HG02870 (cell line): ENCODE measurements around the gene SLC35E2B.
A peak's percentile ranks its signal among the peaks of the same experiment; 100 is the strongest.

ENCODE experiments used
- ATAC-seq: cut with Tn5 transposase; IDR thresholded peaks from one replicate; pipeline ENCODE4 v1.9.1; 2021; ENCODE audit warnings: mild to moderate bottlenecking, moderate library complexity; ENCODE audit not compliant: unreplicated experiment

The SLC35E2B gene

DNA sequence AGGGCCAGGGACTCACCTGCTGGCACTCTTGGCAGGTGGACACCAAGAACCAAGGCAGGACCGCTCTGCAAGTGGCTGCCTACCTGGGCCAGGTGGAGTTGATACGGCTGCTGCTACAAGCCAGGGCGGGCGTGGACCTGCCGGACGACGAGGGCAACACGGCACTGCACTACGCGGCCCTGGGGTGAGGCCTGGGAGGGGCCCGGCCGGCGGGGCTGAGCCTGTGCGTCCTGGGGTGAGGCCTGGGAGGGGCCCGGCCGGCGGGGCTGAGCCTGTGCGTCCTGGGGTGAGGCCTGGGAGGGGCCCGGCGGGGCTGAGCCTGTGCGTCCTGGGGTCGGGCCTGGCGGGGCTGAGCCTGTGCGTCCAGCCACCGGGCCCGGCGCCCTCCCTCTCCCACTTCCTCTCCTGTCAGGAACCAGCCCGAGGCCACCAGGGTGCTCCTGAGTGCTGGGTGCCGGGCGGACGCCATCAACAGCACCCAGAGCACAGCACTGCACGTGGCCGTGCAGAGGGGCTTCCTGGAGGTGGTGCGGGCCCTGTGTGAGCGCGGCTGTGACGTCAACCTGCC lies 65.2 kb downstream of the SLC35E2B start:
- no peak for ATAC-seq

DNA sequence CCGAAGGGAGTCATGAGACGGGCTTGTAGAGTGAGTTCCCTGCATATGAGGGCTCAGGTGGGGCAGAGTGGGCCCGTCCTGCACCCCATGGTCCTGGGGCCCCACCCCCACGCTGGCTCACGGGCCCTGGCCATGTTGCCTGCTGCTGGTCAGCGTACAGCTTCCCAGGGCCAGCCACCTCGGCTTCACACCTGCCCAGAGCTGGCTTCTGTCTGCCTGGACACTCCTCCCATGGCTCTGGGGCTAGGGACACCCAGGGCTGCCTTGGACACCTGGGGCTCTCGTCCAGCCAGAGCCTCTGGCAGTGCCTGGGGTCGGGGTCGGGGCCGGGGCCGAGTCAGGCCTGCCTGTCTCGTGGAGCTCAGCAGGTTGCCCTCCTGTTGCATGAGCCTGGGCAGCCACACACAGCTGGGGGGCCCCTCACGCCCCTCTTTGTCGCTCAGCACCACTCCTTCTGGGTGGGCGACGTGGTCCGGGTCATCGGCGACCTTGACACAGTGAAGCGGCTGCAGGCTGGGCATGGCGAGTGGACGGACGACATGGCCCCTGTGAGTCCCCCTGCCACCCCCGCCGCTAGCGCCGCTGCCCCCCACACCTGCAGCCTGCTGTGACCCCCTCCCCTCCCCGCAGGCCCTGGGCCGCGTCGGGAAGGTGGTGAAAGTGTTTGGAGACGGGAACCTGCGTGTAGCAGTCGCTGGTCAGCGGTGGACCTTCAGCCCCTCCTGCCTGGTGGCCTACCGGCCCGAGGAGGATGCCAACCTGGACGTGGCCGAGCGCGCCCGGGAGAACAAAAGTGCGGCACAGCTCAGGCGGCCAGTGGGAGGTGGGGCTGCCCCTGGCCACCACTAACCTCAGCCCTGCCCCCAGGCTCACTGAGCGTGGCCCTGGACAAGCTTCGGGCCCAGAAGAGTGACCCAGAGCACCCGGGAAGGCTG lies 66.1 kb downstream of the SLC35E2B start:
- no peak for ATAC-seq

DNA sequence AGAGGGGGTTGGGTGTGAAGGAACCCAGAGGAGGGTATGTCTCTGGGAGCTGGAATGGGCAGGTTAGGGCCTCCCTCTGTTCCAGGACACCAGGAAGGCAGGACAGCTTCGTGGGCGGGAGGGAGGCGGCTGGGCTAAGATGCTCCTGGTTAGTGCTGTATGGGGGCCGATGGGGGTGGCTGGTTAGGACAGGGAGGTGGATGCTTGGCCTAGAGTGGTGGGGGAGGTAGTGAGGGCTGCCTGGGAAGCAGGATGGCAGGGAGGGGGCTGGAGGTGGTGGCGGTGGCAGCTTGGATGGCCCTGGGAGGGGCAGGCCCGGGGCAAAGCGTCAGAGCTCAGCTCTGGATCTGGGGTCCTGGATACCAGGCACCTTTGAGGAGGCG lies 66.8 kb downstream of the SLC35E2B start:
- no peak for ATAC-seq

DNA sequence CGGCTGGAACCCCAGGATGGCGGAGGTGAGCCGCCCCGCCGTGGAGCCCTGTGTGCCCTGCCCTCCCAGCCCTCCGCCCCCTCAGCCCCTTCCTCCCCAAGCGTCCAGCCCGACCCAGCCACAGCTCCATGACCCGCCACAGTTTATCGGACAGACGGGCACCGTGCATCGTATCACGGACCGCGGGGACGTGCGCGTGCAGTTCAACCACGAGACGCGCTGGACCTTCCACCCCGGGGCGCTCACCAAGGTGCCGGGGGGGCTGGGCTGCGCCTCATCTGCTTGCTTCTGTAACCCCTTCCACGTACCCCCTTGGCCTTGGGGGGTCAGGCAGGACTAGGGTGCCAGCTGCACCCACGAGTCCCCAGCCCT lies 67.2 kb downstream of the SLC35E2B start:
- ATAC-seq = no peak

DNA sequence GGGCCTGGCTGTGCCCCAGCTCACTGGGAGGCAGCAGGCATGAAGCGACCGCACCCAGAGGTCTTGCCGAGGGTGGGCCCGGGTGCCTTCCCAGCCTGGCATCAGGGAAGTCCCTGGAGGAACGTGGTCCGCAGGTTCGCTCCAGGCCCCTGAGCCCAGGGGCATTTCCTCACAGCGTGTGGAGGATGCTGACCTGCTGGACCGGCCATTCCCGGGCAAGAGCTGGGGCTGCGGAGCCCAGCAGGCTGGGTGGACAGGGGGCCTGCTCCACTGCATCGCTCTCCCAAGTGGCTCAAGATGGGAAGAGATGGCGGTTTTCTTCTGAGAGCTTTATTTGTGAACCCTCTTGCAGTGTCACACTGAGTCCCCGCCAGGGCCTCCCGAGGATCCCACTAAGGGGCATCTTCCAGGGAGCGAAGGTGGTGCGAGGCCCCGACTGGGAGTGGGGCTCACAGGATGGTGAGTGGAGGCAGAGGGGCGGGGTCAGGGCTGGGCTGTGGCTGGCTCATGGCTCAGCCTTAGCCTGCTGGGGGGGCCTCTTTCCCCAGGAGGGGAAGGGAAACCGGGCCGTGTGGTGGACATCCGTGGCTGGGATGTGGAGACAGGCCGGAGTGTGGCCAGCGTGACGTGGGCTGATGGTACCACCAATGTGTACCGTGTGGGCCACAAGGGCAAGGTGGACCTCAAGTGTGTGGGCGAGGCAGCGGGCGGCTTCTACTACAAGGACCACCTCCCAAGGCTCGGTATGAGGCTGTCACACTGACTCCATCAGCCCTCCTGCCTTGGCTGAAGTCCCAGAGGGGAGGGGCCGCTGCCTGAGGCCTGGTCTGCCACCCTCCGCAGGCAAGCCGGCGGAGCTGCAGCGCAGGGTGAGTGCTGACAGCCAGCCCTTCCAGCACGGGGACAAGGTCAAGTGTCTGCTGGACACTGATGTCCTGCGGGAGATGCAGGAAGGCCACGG lies 67.9 kb downstream of the SLC35E2B start:
- ATAC-seq = no peak

DNA sequence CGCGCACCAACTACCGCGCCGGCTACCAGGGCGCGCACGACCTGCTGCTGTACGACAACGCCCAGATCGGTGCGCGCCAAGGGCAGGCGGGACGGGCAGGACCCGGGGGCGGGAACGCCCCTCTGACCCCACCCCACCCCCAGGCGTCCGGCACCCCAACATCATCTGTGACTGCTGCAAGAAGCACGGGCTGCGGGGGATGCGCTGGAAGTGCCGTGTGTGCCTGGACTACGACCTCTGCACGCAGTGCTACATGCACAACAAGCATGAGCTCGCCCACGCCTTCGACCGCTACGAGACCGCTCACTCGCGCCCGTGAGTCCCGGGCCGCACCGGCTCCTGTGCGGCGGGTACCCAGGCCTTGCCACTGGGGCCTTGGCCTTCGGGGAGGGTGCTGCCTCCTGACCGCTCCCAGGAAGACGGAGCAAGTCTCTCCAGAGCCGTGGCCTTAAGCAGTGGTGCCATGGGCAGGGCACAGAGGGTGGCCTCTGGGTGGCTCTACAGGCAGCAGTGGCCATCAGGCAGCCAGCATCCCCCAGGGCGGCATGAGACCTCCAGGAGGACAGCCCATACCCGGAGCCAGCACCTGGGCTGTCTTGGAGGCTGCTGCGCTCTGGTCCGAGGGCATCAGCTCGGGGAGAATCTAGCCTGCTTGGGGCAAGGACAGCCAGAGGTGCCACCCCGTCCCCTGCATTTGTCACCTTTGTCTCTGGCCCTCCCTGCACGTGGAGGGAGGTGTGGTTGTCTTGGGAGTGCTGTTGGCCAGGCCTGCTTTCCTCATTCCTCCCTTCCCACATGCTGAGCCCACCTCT lies 68.8 kb downstream of the SLC35E2B start:
- ATAC-seq = no peak

DNA sequence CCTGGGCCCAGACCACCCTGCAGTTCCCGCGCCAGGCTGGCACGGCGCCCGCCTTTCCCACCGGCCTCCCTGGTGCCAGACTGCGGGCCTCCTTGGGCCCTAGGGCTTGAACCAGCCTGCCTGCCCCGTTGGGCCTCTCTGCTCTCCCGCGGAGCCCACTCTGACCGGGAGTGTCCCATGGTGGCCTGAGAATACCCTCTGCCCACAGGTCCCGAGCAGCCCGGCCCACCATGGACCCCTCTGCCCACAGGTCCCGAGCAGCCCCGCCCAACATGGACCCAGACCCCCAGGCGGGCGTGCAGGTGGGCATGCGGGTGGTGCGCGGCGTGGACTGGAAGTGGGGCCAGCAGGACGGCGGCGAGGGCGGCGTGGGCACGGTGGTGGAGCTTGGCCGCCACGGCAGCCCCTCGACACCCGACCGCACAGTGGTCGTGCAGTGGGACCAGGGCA lies 69.4 kb downstream of the SLC35E2B start:
- ATAC-seq = no peak

DNA sequence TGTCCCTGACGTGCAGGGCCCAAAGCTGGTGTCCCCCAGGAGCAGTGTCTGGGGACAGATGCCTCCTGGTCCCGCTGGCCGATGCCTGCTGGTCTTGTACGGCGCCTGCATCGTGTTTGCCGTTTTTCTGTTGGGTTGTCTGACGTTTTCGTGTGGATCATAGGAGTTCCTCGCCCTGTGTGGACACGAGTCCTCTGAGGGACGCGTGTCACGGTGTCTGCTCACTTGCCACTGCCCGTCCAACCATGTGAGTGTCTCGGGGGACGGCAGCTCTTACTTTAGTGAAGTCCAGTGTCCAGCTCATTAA lies 69.9 kb downstream of the SLC35E2B start:
- no peak for ATAC-seq

DNA sequence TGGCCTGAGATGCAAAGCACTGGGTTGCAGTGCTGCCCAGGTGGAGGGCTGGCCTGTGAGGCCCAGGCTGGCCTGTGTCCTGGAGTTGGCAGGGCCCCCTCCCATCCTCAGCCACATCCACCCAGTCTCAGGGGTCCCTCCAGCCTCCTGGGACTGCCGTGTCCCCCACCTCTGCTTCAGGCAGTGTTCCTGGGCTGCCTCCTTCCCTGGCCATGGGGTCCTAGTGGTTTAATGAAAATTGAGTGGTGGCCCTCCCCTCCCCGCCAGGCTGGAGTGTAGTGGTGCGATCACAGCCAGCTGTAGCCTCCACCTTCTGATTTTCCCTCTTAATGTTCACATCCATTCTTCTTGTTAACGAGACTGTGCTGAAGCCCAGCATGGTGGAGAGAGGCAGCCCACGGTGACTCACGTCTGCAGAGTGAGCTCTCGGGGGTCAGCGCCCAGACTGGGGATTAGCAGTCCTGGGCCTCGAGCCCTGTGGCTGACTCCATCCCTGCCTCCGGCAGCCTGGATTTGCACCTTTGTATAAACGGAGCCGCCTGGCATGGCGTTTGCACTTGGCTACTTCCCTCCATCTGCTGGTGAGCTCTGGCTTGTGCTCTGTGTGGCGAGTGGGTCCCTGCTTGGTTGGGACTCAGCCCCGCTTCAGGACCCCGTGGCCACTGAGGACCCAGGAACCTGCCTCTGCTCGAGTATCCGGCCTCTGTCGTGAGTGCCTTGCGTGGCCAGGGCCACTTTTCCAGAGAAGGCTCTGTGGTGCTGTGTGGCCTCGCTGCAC lies 70.4 kb downstream of the SLC35E2B start:
- no peak for ATAC-seq

DNA sequence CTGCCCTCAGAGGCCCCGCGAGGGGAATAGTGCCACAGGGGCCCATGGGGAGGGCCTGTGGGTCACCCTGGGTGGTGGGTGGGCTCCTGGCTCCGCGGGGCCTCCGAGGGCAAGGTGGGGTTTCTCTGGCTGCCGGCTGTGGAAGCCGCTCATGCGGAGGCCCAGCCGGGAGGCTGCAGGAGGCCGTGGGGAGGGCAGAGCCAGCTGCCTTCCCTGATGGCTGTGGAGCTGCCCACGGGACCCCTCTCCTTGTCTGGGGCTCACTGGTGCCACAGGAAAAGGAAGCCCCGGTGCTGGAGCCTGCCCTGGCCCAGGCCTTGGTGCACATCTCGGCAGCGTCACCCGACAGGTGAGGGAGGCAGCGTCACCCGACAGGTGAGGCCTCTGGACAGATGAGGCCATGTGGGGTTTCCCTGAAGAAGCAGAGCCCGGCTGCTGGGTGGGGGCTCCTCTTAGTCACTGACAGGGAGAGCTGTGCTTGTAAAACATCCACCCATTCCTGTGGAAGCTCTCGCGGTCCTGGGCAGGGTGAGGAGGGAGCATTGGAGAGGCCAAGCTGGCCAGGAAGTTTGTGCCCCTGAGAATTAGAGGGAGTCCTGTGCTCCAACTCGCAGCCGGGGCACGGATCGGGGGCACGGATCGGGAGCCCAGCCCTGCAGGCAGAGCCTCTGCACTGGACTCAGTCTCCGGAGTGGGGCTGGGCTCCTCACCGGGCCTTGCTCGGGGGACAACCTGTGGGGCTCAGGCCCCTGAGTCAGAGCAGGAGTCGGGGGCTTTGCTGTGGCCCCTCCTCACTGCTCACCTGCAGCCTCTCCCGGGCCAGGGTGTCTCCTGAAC lies 71.2 kb downstream of the SLC35E2B start:
- ATAC-seq = no peak

DNA sequence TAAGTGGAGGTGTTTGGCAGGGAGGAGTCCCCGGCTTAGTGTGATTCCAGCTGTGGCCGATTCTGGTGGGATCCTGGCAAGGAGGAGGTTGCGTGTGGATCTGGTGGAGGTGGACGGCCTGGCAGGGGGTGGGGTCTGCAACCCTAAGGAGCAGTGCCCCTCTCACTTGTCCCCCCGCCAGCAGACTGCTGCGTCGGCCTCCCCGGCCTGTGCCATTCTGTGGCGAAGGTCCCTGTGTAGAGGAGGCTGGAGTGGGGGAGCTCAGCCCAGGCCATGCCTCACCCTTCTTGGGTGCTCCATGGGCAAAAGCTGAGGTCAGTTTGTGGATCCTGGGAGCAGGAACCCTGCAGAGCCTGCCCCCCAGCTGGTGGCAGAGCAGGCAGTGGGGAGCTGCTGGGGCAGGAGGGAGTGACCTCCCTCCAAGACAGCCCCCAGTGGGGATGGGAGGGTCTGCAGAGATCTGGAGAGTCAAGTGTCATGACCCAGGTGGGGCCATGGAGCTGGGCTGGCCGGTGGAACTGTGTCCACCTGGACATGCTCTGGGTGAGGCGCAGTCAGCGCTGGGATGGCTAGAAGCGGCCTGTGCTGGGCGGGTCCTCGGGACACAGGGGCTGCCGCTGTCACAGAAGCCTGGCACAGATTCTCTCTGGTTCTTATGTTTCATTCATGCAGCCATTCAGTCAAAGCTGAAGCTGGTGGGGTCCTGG lies 72.0 kb downstream of the SLC35E2B start:
- ATAC-seq = no peak

DNA sequence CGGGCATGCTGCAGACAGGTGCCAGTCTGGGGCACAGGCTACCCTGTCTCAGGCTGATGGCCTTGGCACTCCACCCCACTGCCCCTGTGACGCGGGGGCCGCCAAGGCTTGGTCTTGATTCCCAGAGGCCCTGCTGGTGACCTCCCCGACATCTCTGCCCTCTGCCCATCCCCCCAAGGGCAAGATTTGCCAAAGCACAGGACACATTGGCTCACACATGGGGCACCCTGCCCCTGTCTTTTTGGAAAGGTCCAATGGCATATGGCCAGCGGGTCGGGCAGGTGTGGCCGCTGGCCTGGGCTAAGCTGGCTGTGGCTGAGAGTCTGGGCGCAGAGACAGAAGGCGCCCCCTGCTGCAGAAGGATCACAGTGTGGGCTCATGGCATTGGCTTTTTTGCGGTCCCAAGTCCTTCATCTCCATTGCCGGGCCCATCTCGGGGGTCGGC lies 72.7 kb downstream of the SLC35E2B start:
- ATAC-seq = no peak

DNA sequence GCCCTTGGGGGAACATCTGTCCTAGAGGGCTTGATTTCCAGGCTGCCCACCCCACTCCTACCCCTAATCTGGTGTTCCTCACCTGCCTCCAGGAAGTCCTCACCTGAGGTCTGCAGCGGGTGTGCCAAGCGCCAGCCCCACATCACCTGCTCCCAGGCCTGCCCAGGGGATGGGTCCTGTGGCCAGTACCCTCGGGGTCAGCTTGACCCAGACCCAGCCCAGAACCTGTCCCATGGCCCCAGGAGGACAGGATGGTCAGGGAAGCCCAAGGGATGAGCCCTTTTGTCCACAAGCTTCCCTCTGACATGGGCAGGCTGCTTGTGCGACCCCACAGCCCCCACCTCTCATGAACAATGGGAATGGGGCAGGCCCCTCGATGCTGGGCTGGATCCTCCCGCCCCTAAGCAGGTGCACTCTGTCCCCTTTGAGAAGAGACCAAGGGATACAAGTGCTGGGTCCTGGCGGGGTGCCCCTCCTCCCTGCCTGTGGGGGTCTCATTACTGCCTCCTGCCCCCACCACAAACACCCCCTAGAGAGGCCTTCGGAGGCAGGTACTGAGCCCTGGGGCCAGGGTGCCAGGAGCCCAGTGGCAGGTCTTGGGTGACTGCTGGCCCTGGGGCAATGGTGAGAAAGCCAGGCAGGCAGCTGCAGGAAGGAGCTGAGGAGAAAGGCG lies 74.1 kb downstream of the SLC35E2B start:
- no peak for ATAC-seq

DNA sequence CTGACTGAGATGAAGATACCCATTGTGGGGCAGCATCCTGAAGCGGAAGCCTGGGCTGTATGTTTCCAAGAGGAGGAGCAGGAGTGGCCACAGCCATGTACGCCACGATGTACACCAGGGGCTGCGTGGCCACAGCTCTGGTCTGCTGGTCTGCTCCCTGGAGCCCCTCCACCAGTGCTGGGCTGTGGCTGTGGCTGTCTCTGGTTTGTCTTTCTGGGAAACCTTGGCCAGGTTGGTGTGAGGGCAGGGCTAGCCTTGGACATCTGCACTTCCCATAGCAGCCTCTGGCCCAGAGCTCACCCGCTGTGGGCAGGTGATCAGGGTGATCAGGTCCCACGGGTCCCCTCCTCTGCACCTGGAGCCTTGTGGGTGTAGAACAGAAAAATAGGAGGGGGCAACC lies 74.7 kb downstream of the SLC35E2B start:
- no peak for ATAC-seq

DNA sequence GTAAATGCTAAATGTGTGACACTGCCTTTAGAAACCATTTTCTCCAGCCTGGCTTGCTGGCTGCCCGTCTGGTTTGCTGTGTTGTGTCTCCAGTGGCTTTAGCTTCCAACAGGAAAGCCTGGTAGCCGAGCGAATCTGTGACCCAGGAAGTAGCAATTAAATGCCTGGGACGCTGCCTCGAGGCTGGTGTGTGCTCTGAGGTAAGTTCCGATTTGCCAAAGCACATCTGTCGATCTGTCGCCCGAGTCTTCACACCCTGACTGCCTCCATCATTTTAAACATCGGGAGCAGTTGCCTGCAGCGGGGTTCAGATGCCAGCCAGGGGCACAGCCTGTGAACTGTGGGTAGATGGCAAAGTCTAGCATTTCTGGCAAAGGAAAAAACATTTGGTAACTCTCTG lies 75.1 kb downstream of the SLC35E2B start:
- no peak for ATAC-seq

DNA sequence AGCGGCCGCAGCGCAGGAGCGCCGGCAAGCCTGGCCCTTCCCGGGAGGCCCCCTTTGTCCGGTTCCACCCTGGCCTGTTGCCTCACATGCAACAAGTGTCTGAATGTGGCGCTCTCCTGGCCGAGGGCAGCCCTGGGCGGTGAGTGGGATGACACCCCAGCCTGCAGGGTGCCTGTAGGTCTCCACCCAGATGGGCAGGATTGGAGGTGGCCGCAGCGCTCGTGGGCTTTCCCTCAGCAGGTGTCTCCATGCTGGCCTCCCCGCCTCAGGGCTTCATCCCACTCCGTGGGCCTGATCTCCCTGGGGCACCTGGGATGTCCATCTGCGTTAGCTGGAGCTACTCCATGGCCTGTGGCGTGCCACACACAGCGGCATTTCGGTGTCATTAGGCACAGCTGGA lies 75.8 kb downstream of the SLC35E2B start:
- ATAC-seq = no peak

DNA sequence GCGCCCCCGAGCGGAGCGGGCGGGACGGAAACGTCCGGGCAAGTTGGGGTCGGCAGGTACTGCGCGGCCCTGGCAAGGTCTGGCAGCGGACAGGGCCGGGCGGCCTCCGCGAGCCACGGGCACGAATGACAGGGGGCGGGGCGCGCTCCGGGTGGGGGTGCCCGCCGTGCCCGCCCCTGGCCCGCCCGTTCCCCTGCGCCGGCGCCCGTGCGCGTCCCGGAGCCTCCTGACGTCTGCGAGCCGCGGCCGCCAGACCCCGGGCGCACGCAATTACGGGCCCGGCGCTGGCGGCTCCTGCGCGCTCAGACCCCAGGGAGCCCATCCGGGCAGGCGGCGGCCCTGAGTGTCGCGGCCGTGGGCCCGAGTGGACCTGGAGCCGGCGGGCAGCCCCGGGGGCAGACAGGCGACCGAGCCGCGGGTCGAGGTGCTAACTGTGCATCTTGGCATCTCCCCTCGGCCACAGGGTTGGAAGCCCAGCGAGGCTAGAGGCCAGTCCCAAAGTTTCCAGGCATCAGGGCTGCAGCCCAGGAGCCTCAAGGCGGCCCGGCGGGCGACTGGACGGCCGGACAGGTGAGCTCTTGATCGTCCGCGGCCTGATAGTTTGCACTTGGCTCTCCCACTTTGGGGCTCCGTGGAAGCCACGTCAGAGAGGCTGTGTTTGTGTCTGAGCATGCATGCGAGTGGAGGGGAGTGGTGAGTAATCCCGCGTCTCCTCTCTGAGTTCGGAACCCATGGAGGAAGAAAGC lies 76.4 kb downstream of the SLC35E2B start:
- ATAC-seq = peak; percentile 19
